K562 (cell line): ENCODE measurements around the gene PTPRT. TPM values are rescaled to one million over a fixed set of nuclear protein-coding genes. Genes with fewer than 3 reads are reported as not detected.

ENCODE experiments used
- BHLHE40 ChIP-seq: IDR thresholded peaks from 2 replicates; pipeline ENCODE4 v1.6.1; 2011; ENCODE audit warnings: low read length, improper control_type of control experiment
- KAT2B ChIP-seq: IDR thresholded peaks from one replicate; pipeline ENCODE4 v1.6.1; 2012; ENCODE audit warnings: low read depth, mild to moderate bottlenecking, control low read depth, inconsistent platforms, low read length, moderate library complexity
- LCOR ChIP-seq: sonication (generic); formaldehyde crosslinking; IDR thresholded peaks from 2 replicates; pipeline ENCODE4 v1.8.0; 2022; ENCODE audit warnings: mild to moderate bottlenecking, missing genetic modification reagents
- MAFK ChIP-seq: IDR thresholded peaks from 2 replicates; pipeline ENCODE4 v1.6.1; 2011; ENCODE audit warnings: low read length, improper control_type of control experiment
- PHF8 ChIP-seq: fragments of 200-600 bp; sonication (generic); IDR thresholded peaks from 2 replicates; pipeline ENCODE4 v1.6.1; 2012; ENCODE audit warnings: mixed run types, mild to moderate bottlenecking, inconsistent platforms, low read length, moderate library complexity, borderline replicate concordance
- SMC3 ChIP-seq: conservative IDR thresholded peaks from 2 replicates; pipeline ENCODE4 v1.6.1; 2011; ENCODE audit warnings: low read depth, low read length, improper control_type of control experiment; ENCODE audit not compliant: insufficient read depth
- TAL1 ChIP-seq: fragments of 450-650 bp; IDR thresholded peaks from 2 replicates; pipeline ENCODE4 v1.6.1; 2016; ENCODE audit warnings: mild to moderate bottlenecking
- XRCC5 ChIP-seq: fragments of 200-400 bp; formaldehyde crosslinking; IDR thresholded peaks from 2 replicates; pipeline ENCODE4 v1.6.1; 2017; ENCODE audit warnings: low read depth, mild to moderate bottlenecking, low read length
- ZNF280B ChIP-seq: fragments of 250-450 bp; sonication (Bioruptor Pico); IDR thresholded peaks from 2 replicates; pipeline ENCODE4 v1.5.1; 2021; ENCODE audit warnings: mild to moderate bottlenecking
- ZNF785 ChIP-seq: fragments of 250-450 bp; sonication (Bioruptor Pico); IDR thresholded peaks from 2 replicates; pipeline ENCODE4 v1.4.0; 2020; ENCODE audit warnings: mild to moderate bottlenecking
- polyA plus RNA-seq, 8 experiments: library from polyadenylated mRNA; depleted of rRNA in 4 of 8; stranded (reverse) in 5 of 8; unstranded in 3 of 8; fragments of >200 nt; fragmentation: Nextera tagmentation in 2 of 8; fragmentation: Illumina TruSeq in 1 of 8; extraction: Ambion mirVana in 2 of 8; extraction: Trizol in 1 of 8; gene quantifications; 2 replicates each; pipeline versions ENCODE4 v1.2.1 to v1.2.3, GENCODE V29; 2011 to 2014; ENCODE audit warnings: inconsistent platforms in 1 of 8, missing spikeins in 1 of 8
- total RNA-seq, 7 experiments: library from RNA; depleted of rRNA in 6 of 7; stranded (reverse); fragments of >200 nt in 6 of 7; fragmentation: Illumina TruSeq in 2 of 7; extraction: Trizol in 2 of 7; gene quantifications; 2 replicates each; pipeline versions ENCODE4 v1.2.1 to v1.2.3, GENCODE V29; 2011 to 2021; ENCODE audit warnings: low replicate concordance in 1 of 7
- TF ChIP-seq, protein P1 (sequence below), 2 experiments: fragments of 450-650 bp in 1 of 2; sonication (generic) in 1 of 2; formaldehyde crosslinking in 1 of 2; IDR thresholded peaks; 2 replicates each; pipeline versions ENCODE4 v1.7.1 to v1.9.0; 2016 to 2022; ENCODE audit warnings: inconsistent platforms in 1 of 2, mild to moderate bottlenecking in 1 of 2, missing genetic modification reagents in 1 of 2
- TF ChIP-seq, protein P2 (sequence below), 2 experiments: IDR thresholded peaks; 2 replicates each; pipeline ENCODE4 v1.6.1; 2011; ENCODE audit warnings: borderline replicate concordance in 1 of 2, control low read depth in 1 of 2, low read depth in 1 of 2, low read length in 1 of 2, mild to moderate bottlenecking in 1 of 2, mixed read lengths in 1 of 2, moderate library complexity in 1 of 2; ENCODE audit not compliant: insufficient read depth in 1 of 2, insufficient read length in 1 of 2, poor library complexity in 1 of 2, severe bottlenecking in 1 of 2; ENCODE audit errors: extremely low read depth in 1 of 2

PTPRT gene
- total and polyA plus RNA-seq, 9 of the 15 experiments (the other 6 are each of a cell fraction or from before 2014, with no cell fraction given) = not detected

GRCh38 chr20:42134265-42135098 is 1055.2 kb downstream of the PTPRT start (continued):
- TF ChIP-seq, protein P1, sequence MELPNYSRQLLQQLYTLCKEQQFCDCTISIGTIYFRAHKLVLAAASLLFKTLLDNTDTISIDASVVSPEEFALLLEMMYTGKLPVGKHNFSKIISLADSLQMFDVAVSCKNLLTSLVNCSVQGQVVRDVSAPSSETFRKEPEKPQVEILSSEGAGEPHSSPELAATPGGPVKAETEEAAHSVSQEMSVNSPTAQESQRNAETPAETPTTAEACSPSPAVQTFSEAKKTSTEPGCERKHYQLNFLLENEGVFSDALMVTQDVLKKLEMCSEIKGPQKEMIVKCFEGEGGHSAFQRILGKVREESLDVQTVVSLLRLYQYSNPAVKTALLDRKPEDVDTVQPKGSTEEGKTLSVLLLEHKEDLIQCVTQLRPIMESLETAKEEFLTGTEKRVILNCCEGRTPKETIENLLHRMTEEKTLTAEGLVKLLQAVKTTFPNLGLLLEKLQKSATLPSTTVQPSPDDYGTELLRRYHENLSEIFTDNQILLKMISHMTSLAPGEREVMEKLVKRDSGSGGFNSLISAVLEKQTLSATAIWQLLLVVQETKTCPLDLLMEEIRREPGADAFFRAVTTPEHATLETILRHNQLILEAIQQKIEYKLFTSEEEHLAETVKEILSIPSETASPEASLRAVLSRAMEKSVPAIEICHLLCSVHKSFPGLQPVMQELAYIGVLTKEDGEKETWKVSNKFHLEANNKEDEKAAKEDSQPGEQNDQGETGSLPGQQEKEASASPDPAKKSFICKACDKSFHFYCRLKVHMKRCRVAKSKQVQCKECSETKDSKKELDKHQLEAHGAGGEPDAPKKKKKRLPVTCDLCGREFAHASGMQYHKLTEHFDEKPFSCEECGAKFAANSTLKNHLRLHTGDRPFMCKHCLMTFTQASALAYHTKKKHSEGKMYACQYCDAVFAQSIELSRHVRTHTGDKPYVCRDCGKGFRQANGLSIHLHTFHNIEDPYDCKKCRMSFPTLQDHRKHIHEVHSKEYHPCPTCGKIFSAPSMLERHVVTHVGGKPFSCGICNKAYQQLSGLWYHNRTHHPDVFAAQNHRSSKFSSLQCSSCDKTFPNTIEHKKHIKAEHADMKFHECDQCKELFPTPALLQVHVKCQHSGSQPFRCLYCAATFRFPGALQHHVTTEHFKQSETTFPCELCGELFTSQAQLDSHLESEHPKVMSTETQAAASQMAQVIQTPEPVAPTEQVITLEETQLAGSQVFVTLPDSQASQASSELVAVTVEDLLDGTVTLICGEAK (IDR thresholded peaks at IDR 0.05) = no peak
- TF ChIP-seq, protein P1 (CRISPR knock-in tag; IDR thresholded peaks at IDR 0.05) = no peak
- TF ChIP-seq ZNF785 (CRISPR knock-in tag) (no peak), SMC3 (no peak), MAFK (no peak), TAL1 (no peak), PHF8 (no peak), XRCC5 (no peak), BHLHE40 (no peak), KAT2B (no peak), LCOR (CRISPR knock-in tag) (no peak), ZNF280B (CRISPR knock-in tag) (no peak)
- TF ChIP-seq, protein P2, sequence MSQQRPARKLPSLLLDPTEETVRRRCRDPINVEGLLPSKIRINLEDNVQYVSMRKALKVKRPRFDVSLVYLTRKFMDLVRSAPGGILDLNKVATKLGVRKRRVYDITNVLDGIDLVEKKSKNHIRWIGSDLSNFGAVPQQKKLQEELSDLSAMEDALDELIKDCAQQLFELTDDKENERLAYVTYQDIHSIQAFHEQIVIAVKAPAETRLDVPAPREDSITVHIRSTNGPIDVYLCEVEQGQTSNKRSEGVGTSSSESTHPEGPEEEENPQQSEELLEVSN (IDR thresholded peaks at IDR 0.05; ENCODE audit: borderline replicate concordance in 1 of 2, extremely low read depth in 1 of 2, insufficient read depth in 1 of 2, insufficient read length in 1 of 2, low read depth in 1 of 2, low read length in 1 of 2, poor library complexity in 1 of 2, severe bottlenecking in 1 of 2) = no peak
